GM12892 (cell line): ENCODE results near the gene MME.

ENCODE experiments used
- POLR2A ChIP-seq: IDR thresholded peaks from 2 replicates; pipeline ENCODE4 v1.6.1; 2011; ENCODE audit warnings: low read depth, low read length, control low read depth
- POLR2AphosphoS5 ChIP-seq: IDR thresholded peaks from 2 replicates; pipeline ENCODE4 v1.6.1; 2011; ENCODE audit warnings: low read depth, low read length, control low read depth

DNA sequence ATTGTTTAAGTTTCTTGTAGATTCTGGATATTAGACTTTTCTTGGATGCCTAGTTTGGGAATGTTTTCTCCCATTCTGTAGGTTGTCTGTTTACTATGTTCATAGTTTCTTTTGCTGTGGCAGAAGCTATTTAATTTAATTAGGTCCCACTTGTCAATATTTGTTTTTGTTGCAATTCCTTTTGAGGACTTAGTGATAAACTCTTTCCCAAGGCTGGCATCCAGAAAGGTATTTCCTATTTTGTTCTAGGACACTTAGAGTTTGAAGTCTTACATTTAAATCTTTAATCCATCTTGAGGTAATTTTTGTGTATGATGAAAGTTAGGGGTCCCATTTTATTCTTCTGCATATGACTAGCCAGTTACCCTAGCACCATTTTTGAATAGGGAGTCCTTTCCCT, 54.9 kb downstream of the MME start:
- TF ChIP-seq POLR2A (no peak), POLR2AphosphoS5 (no peak)
